GM12892 (cell line): Measurements from ENCODE around the gene SPARCL1.

Experiments used
- POLR2A ChIP-seq: IDR thresholded peaks from 2 replicates; pipeline ENCODE4 v1.6.1; 2011; ENCODE audit warnings: low read depth, low read length, control low read depth
- POLR2AphosphoS5 ChIP-seq: IDR thresholded peaks from 2 replicates; pipeline ENCODE4 v1.6.1; 2011; ENCODE audit warnings: low read depth, low read length, control low read depth
- TAF1 ChIP-seq: IDR thresholded peaks from 2 replicates; pipeline ENCODE4 v1.6.1; 2011; ENCODE audit warnings: low read depth, mild to moderate bottlenecking, control low read depth, low read length, borderline replicate concordance

DNA sequence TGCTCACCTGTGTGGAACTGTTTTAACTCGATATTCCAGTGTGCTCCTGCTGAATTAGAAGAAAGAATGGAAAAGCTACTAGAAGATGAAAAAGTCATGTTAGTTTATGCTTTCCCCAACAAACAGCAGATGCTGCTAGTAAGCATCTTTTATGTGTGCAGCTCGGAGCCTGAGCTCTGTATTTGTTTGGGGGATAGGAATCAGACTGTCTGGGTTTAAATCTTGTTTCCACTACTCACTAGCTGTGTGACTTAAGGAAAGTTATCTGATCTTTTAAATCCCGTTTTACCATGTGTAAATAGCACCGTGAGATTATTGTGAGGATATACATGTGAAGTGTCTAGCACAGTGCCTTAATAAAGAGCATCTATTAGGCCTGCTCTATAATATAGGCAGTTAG is 24.0 kb upstream of the SPARCL1 start:
- TF ChIP-seq POLR2A (no peak), POLR2AphosphoS5 (no peak), TAF1 (no peak)
